ENCODE data around the gene CNOT6L.

DNA sequence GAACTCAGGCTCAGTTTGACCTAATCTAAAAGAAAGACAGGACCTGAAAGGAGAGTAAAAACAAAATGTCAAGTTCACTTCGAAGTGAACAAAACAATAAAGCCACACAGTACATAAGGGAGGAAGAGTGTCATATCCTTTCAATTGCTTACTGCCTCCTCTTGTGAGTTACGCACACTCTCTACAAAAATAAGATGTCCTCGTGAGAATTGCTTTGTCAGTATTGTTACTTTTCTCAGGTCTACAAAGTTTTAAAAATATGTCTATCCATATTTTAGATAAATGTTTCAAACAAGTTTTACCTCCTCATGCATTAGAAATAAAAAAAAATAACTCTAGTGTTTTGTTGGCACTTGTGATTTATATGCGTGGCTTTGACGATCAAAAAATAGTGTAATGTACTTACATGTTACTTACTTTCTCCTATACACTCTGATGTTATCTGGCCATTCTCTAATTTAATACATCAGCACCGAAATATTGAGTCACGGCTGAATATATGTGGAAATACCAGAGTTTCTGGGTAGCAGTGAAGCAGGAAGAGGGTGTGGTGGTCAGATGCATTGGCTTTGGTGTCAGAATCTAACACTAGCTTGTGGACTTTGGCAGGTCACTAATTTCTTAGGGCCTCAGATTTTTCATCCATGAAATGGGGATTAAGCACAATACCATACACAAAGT, 35.4 kb upstream of the CNOT6L start:
- no peak for TF ChIP-seq CTCF (IDR thresholded peaks at IDR 0.05)
- no peak for TF ChIP-seq POLR2A (IDR thresholded peaks at IDR 0.05)
